Pulmonary artery endothelial cell (primary cell): ENCODE measurements around the gene URGCP. TPM values are rescaled to one million over a fixed set of nuclear protein-coding genes. Genes with fewer than 3 reads are reported as not detected.

Experiments used
- DNase-seq: peaks from one replicate; pipeline ENCODE4 v3.0.0-alpha.2; 2011; ENCODE audit warnings: low read depth, low spot score
- total RNA-seq: library from RNA; depleted of rRNA; stranded (reverse); fragments of >200 nt; gene quantifications from 2 replicates; pipeline ENCODE4 v1.2.3, GENCODE V29; 2014

The URGCP gene
- total RNA-seq, 1 donor from 2014 or later: 23.9 TPM

GRCh38 chr7:43876241-43876640, 30.2 kb downstream of the URGCP start:
- no peak for DNase-seq

DNA sequence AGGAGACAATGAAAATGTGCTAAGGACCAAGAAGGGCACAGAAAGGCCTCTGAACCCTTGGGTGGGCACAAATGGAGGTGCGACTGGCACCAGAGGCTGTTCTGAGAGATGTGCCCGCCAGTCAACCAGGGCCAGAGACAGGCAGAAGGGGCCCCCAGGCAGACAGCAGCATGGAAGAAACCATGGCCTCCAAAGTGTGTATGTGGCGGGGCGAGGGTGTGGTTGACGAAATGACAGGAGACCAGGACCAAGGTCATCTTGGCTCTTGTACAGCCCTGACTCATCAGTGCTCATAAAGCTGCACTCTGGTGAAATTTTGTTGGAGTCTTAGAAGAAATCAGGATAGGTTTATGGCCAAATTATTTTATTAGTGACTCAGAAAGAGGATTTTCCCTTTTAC, 33.1 kb downstream of the URGCP start:
- no peak for DNase-seq

DNA sequence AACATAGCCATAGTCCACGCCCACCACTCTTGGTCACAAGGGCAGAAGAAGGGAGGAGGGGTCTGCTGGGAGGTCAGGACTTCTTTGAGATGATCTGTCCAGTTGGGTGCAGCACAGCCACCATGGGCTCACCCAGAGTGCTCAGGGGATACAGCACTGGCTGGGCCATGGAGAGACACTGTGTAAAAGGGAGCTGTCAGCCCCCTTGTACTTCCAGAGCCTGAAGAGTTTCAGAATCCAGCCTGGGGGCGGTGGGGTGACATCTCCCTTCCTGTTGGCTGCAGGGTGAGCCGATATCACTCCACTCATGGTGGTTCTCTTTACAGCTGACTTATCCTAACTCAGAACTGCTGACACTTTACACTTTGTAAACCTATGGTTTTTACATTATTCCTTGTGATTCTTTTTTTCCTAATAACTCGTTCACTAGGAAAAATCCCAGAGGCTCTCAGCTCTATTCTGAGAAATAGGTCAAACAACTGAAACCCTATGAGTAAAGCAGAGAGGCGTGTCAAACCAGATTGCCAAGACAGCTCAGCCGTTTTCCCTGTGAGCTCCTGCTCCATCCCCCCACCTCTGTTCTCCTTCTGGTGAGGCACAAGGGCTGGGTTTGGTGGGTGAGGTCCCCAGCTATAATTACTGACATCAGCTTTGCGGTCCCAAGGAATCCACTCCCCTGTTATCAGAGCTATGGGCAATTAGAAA, 33.8 kb downstream of the URGCP start:
- DNase-seq: no peak

DNA sequence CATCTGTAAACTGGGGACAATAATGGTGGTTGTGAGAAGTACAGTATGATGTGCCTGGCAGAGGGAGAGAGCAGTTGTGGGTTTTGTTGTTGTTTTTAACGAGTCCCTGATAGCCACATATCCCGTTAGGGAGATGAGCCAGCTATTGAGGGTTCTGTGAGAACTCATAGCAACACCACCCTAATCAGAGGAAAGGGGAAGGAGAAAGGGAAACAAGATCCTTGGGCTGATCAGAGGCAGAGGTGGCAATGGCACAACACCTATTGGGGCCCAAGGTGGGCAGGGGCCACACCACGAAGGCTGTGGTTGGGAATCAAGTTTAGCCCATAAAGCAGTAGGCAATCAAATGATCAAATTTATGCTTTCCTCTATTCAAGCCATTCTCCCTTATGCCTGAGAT, 35.3 kb downstream of the URGCP start:
- no peak for DNase-seq

- no peak for DNase-seq
These were observed 36.1 kb downstream of the URGCP start for GRCh38 chr7:43870316-43870715.

GRCh38 chr7:43869867-43870240, 36.5 kb downstream of the URGCP start:
- DNase-seq: no peak

GRCh38 chr7:43869006-43869866, 37.2 kb downstream of the URGCP start, which contains the start of gene MRPS24:
MRPS24 (minus strand) TSS chr7:43869517; CDS start chr7:43869495, 22 bp downstream.
- peak; percentile 79 for DNase-seq

- DNase-seq: no peak
These were observed 37.8 kb downstream of the URGCP start for GRCh38 chr7:43868681-43869005.

GRCh38 chr7:43868181-43868580, 38.2 kb downstream of the URGCP start:
- DNase-seq: no peak

- DNase-seq: no peak
These were observed 41.1 kb downstream of the URGCP start for GRCh38 chr7:43865277-43865676.

- no peak for DNase-seq
These were observed 42.3 kb downstream of the URGCP start for GRCh38 chr7:43864126-43864525.

DNA sequence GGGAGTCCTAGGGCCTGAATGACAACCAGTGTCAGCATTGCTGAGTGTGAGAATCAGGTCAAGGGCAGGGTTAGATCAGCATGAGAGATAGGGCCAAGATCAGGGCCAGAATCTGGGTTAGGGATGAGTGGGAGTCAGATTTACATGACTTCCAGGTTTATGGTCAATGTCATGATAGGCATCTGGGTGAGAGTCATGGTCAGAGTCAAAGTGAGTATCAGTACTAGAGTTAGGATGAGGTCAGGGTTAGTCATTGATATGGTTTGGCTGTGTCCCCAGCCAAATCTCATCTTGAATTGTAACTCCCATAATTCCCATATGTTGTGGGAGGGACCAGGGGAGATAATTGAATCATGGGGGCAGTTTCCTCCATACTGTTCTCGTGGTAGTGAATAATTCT, 49.4 kb downstream of the URGCP start:
- no peak for DNase-seq

DNA sequence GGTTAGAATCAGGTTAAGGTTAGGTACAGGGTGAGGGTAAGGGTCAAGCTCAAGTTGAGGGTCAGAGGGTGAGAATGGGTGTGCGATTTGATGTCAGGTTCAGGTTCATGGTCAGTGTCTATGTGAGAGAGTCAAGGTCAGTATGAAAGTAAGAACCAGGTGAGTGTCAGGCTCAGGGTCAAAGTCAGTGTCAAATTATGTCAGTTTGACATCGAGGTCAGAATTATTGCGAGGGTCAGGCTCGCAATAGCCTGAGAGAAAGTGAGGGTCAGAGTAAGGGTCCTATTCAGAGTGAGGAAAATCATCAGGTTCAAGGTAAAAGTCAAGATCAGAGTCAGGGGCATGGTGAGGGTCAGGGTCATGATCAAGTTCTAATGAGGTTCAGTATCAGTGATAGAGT, 50.1 kb downstream of the URGCP start:
- DNase-seq: no peak

DNA sequence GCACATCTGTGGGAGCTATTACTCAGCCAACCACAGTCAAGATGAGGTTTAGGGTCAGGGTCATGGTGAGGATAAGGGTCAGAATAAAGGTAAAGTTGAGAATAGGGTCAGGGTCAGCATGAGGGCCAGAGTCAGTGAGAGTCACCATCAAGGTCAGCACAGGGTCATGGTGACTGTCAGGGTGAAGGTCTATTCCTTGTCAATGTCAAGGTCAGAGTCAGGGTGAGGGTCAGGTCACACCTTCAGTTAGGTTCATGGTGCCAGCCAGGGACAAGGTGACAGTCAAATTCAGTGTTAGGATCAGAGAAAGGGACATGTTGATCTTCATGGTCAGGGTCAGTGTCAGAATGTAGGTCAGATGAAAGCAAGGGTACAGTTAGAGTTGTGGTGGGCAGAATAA, 51.2 kb downstream of the URGCP start:
- DNase-seq: no peak

DNA sequence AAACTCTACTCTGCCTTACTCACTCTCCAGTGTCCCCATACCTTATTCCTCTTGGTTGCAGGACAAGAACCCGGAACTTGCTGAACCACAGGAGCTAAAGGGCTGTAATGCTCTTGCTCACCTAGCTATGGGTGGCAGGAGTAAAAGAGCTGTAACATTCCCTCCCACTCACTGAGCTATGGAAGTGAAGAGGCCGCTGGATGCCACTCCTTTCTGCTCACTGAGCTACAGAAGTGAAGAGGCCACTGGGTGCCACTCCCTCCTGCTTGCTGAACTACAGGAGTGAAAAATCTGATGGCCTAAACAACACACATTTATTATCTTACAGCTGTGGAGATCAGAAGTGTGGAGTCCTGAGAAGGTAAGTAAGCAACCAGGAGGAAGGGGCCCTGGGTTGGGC, 54.6 kb downstream of the URGCP start:
- no peak for DNase-seq

DNA sequence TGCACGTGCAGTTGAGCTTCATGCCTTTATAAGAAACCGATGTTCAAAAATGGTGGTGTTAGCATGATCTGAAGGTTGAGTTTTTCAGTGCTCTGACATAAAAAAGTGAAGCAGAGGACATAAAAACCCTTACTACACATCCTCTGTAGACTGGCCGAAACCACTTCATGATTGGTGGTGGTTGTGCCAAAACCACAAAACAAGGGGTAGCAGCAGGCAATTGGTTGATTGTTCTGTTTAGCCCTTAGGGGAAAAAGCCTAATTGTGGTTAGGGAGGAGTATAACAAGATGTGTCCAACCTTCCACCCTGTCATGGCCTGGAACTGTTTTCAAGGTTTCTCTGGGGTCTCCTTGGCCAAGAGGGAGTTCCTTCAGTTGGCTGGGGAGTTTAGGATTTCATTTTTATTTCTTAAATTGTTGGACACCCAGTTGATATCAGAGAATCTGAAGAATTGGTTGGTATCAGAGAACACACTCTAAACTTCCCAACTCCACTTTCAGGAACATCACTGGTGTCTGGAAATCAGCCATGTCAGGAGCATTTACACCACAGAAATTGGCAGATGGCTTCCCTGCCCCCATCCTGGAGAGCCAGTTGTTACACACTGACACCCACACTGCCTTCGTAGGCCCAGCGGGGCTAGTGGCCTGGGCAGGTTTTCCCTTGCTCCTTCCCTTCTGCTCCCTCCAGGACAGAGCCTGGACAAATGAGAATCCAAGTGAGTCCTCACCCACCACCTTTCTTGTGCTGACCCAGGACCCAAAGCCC, 55.9 kb downstream of the URGCP start:
- DNase-seq: no peak

DNA sequence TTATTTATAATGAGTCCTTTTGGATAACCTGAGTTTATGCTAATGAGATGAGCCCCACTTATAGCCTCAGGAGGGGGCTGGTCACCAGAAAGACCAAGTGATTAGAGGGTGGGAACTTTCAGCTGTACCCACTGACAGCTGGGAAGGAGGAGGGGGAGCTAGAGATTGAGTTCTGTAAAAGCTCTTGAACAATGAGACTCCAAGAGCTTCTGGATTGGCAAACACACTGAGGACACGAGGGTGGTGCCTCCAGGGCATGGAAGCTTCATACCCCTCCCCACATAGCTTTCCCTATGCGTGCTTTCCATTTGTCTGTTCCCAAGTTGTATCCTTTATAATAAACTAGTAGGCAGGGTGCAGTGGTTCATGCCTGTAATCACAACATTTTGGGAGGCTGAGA, 57.3 kb downstream of the URGCP start:
- DNase-seq: no peak

- no peak for DNase-seq
These were observed 58.9 kb downstream of the URGCP start for GRCh38 chr7:43847496-43847895.

DNA sequence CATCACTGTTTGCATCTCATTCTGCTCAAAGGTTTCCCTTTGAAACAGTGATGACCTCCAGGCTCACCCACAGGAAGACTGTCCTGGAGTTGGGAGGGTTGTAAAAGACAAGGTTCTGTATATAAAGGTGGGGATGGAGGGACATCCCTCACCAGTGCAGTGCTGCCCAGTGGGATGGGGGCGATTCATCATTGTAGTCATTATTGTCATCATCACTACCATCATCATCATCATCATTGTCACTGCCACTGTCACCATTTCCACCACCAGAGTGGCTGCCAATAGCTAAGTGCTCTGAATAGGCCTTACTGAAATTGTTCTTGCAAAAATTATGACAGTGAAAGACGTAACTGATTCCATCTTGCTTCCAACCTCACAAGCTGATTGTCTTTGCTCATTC, 61.7 kb downstream of the URGCP start:
- DNase-seq: no peak

DNA sequence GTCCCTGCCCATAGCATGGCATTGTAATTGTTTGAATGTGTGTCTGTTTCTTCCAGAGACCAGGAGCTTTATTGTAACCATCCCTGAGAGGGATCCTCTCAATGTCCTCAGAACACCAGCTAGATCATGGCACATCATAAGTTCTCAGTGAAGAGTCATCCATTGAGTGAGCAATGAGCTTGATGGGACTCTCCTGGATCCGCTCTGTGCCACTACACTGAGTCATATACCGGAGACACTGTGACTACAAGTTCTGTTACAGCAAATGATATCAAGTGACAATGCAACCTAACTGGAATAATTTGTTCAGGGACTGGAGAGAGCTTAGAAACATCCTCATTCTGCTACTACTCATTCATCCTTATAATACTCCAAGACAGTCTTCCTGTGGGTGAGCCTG, 62.1 kb downstream of the URGCP start:
- DNase-seq: no peak

- no peak for DNase-seq
These were observed 63.1 kb downstream of the URGCP start for GRCh38 chr7:43843296-43843695.

GRCh38 chr7:43838201-43838658, 68.2 kb downstream of the URGCP start:
- no peak for DNase-seq
